Astrocyte of the spinal cord (primary cell): ENCODE data around the gene WEE2.

Source experiments
- DNase-seq: peaks from one replicate; pipeline ENCODE4 v3.0.0; 2011; ENCODE audit warnings: low read depth, low spot score
- H3K4me3 ChIP-seq: 2 replicates; pipeline ENCODE4 v1.5.1; 2011; ENCODE audit warnings: low read depth, mild to moderate bottlenecking, low read length, moderate library complexity
- in situ Hi-C: cut with HindIII; loops from 2 replicates; pipeline ENCODE4 v1.10.0; 2017; ENCODE audit warnings: low sequenced_read_pairs
- TF ChIP-seq, protein P1 (sequence below): IDR thresholded peaks from 2 replicates; pipeline ENCODE4 v1.5.1; 2012; ENCODE audit warnings: low read depth, mild to moderate bottlenecking, low read length, inconsistent platforms

The WEE2 gene

DNA sequence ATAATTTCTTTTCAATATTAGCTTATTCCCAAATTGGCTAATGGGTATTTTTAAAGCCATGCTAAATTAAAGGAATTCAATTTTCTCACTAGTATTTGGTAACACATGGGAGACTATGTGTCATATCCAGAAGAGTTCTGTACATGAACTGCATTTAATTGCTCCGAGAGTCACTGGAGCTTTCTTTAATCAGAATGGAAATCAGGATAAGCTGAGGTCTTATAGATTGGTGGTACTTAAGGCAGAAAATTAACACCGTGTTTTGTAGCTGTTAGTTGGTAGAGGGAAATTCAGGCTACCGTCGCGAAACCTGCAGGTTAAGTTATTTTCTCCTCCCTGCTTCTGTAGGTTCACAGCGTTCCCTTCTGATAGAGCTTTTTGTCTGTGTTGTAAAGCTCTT is at the start of gene WEE2:
TSS of gene WEE2 (plus strand) at position 3 of the 400 bp plus-strand sequence. CDS start 406 bp downstream, outside the sequence.
- in situ Hi-C loops, result no loop called here
- no peak for DNase-seq
- TF ChIP-seq, protein P1, sequence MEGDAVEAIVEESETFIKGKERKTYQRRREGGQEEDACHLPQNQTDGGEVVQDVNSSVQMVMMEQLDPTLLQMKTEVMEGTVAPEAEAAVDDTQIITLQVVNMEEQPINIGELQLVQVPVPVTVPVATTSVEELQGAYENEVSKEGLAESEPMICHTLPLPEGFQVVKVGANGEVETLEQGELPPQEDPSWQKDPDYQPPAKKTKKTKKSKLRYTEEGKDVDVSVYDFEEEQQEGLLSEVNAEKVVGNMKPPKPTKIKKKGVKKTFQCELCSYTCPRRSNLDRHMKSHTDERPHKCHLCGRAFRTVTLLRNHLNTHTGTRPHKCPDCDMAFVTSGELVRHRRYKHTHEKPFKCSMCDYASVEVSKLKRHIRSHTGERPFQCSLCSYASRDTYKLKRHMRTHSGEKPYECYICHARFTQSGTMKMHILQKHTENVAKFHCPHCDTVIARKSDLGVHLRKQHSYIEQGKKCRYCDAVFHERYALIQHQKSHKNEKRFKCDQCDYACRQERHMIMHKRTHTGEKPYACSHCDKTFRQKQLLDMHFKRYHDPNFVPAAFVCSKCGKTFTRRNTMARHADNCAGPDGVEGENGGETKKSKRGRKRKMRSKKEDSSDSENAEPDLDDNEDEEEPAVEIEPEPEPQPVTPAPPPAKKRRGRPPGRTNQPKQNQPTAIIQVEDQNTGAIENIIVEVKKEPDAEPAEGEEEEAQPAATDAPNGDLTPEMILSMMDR, result no peak
- H3K4me3 ChIP-seq, result no peak within 1 kb of the TSS

DNA sequence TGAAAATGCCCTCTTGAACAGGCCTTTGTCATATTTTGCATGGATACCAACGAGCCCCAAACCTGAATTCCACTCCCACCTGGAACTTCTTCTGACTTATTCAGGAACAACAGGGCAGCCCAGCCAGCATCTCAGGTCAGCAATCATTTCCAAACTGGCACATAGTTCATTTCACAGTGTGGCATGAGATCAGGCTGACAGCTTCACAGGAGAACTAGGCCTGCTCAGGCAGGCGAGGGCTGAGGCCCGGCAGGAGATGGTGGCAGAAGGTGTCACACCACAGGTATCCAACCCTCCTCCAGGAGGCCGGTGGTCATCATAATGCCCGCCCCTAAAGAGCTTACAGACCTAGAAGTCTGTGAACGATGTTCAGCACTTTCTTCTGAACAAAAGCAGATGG is 48.7 kb upstream of the WEE2 start:
- no peak for DNase-seq
- TF ChIP-seq, protein P1, result no peak
- in situ Hi-C loops, result no loop called here
- H3K4me3 ChIP-seq, result no peak overlapping the region

DNA sequence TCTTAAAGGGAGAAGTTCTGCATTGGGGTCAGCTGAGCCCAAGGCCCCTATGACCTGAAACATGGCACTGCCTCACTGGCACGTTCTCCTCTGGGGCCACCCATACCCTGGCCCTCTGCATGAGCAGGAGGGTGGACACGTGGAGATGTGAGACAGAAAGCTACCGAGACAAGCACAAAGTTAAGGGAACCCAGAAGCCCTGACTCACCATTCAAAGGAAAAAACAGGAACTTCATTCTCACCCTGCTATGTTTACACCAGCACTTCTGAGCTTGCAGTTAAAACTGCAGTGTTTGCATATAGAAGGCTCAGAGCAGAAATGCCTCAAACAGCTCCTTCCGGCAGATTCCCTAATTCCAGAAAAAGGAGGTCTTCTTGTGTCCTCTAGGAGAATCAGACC is 47.9 kb upstream of the WEE2 start:
- no peak overlapping the region for H3K4me3 ChIP-seq
- DNase-seq, result no peak
- TF ChIP-seq, protein P1, result no peak
- in situ Hi-C loops, result no loop called here

DNA sequence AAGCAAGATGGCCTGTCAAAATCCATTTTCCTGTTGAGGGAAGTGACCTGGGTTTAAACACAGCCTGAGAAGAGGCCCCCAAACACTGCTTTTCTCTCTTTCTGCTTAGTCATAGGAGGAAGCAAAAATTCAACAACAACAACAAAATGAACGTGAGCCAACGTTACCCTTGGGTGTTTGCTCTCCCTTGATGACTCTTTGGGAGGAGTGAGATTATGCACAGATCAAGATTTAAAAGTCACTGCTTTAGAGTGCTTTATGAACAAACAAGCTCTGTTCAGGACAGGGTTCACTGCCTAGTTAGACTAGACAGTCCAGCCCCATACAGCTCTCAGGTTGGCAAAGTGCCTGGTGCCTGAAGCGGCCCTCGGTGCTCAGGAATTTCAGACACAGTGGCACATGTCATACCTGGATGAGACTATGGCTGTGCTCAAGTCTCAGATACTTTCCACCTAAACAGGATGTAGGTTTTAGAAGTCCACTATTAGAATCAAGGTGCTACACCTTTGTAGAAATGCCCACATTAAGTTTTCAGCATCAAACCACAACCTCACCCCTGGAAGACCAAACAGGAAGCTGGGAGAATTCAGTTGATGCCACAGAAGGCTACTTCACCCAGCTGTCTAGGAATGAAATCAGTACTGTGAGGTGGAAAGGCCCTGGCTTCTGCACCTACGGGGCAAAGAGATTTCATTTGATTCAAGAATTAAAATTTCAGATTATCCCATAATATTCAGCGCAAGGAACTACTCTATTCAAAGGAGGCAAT is 44.9 kb upstream of the WEE2 start:
- no peak overlapping the region for H3K4me3 ChIP-seq
- no peak for DNase-seq
- TF ChIP-seq, protein P1, result no peak
- in situ Hi-C loops, result no loop called here

DNA sequence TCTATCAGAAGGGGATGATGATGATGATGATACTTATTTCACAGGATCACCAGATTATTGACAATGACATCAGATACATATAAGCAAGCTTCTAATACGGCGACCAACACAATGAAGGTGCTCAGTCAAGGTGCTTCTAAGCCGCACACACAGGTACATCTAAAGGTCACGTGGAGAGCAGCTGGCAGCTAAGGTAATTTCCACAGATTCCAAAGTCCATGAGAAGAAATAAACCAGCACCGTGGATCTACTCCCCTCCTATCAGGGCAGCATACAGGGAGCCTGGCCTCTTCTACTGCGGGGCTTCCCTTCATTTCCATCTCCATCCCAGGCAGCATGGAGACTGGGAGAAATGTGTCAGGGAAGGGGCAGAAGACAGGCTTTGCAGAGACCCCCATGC is 43.7 kb upstream of the WEE2 start:
- in situ Hi-C loops, result no loop called here
- no peak for DNase-seq
- TF ChIP-seq, protein P1, result no peak
- H3K4me3 ChIP-seq, result no peak overlapping the region

DNA sequence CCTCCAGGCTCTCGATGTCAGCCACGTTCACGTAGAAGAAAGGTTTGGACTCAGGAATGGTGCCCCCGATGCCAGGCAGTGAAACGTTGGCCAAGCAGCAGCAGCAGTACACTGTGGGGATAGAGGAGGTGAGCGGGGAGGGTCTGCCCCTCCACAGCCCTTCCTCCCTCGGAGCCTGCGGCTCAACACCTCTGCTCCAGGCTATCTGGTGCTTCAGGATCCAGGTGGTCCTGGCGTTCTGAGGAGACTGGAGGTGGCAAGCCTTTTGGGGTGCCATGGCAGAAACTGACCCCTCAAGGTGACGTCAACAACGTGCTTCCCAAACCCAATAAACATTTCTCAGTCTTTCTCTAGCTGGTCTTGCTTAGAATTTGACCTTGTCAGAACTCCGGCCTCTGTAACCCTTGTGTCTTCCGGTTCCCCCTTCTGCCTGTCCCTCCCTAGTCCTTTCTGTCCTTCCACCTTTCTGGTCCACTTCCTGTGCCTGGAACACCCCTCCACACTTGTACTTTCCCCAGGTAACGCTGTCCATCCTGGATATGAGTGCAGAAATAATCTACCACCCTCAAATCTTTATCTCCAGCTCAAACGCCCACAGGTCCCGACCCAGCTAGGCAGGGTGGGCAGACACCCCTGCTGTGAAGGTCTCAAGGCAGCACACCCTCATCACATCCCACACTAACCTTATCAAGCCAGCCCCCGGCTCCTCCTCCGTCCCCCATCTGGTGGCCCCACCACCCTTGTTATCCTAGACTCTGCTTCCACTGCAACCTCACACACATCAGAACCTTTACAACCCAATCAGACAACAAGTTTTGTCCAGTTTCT is 42.7 kb upstream of the WEE2 start:
- in situ Hi-C loops, result no loop called here
- TF ChIP-seq, protein P1, result no peak
- no peak overlapping the region for H3K4me3 ChIP-seq
- no peak for DNase-seq
